Measurements from ENCODE around the gene PRXL2B.

PRXL2B gene

DNA sequence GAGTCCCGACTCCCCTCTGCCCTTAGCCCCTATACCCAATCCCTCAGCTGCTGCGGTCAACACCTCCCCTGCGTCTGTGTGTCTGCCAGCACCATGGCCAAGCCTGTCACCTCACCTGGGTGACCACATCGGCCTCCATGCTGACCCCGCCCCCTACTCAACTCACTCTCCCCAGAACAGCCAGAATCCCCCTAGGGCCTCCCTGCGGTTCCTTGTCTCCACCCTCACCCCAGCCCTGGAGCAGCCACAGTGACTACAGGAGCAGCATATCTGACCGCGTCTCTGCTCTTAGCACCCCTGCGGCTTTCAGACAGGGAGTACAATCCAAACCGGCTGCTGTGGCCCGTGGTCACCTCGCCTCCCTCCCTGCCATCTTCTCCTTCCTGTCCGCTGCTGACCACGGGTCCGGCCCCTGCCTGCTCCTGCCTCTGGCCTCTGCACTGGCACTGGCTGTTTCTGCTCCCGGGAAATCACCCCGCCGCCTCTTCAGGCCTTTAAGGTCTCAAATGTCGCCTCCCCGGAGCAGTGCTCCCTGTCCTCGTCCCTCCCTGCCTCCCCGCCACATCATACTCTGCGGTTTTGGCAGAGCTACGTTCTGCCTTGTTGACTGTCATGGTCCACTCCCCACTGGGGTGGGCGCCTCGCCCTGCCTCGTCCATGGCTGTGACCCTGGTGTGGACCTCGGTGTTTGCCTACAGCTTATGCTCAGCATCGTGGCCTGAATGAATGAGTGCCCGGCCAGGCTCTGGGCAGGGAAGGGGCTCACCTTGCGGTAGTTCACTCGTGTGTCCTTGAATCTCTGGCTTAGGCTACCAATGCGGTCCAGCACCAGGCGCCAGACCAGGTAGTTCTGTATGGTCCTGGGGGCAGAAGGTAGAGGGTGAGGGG, 11.1 kb downstream of the PRXL2B start:
- no peak for DNase-seq (ENCODE audit: low read depth in 2 of 2)

DNA sequence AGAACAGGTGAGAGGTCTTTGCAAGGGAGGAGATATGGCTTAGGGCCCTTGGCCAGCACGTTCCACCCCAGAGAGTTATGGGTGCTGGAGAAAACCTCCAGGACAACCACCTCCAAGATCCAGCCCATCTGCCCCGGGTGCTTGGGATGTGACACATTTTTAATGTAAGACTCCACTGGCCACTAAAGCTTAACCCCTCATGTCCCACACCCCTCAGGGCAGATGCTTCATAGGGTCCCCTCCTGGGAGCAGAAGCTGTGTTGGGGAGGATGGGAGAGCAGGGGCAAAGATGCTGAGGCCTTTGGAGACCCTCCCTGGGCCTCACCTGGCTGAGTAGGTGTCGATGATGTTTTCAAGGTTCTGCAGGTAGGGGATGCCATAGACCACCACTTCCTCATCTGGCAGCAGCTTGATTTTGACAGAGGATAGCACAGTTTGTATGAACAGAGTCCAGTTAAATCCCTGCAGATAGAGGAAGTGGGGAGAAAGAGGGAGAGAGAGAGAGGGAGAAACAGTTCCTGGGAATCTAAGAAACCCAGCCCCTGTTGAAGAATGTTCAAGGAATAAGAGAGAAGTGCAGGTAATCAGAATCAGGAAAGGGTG, 11.9 kb downstream of the PRXL2B start:
- no peak for DNase-seq (ENCODE audit: low read depth in 2 of 2)

DNA sequence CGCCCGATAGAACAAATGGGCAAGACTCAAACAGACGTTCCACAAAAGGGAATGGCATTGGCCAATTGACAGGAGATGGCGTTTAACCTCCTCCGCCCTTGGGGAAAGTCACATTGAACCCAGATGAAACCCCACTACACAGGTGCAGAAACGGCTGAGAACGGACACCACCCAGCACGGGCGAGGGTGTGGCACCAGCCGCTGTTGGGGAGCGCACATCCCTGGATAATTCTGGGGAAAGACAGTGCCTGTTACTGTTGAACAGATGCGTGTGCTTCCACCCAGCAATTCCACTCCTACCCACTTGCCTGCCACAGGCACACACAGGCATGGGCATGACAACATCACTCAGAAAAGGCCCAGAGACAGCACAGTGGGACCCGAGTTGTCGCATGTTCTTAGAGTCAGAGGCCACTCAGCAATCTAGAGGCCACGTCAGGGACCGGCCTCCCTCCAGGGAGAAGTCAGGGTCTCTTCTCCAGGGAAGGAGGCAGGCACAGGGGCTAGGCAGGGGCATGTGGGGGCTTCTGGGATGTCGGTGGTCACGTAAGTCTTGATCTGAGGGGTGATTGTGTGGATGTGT, 15.2 kb downstream of the PRXL2B start:
- DNase-seq (ENCODE audit: low read depth in 2 of 2), result no peak

DNA sequence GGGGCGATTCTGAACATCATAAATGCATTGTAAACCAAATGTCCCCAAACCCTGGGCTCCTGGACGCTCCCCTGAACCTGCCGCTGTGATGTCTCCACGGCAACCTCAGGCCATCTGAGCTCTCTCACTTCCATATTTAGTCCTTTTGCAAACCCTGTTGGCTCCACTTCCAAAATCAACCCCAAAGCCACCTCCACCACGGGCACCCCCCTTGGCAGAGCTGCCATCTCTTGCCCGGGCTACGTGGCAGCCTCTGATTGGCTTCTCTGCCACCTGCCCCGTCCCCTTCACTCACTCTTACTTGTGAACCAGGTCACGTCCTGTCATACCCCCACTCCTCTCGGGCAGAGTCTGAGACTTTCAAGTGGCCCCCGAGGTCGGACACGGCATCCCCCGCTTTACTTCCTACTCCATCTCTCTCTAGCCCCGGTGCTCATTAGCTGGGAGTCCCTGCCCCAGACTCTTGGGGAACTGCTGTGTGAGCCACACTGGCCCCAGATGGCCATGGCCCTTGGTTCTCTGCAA, 15.8 kb downstream of the PRXL2B start:
- DNase-seq (ENCODE audit: low read depth in 2 of 2), result no peak

DNA sequence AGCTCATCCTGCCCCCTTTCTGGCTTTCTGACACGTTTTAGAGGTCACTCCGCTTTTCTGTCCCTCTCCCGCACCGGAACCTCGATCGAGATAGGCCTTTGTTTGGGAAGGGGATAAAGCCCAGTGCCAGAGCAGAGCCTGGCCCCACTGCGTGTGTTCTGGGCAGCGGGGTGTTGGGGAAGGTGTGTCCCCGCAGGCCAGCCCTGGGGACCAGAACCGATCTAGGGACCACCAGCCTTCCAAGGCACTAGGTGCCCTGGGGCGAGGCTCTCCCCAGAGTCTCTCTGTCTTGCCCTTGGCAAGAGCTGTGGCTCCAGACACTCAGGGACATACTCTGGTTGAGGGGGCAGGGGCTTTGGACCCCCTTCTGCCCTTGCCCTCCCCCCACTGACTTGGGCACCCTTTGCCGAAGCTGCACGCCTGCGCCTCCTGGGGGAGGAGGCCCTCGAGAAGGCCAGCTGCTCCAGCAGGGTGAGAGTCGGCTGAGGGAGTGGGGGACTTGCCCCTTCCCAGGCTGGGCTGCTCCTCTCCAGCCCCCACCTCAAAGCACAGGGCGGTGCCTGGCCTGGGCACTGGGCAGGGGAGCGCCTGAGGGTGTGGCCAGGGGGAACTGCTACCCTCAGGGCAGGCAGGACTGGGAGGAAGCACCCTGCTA, 16.4 kb downstream of the PRXL2B start:
- DNase-seq (ENCODE audit: low read depth in 2 of 2), result no peak

DNA sequence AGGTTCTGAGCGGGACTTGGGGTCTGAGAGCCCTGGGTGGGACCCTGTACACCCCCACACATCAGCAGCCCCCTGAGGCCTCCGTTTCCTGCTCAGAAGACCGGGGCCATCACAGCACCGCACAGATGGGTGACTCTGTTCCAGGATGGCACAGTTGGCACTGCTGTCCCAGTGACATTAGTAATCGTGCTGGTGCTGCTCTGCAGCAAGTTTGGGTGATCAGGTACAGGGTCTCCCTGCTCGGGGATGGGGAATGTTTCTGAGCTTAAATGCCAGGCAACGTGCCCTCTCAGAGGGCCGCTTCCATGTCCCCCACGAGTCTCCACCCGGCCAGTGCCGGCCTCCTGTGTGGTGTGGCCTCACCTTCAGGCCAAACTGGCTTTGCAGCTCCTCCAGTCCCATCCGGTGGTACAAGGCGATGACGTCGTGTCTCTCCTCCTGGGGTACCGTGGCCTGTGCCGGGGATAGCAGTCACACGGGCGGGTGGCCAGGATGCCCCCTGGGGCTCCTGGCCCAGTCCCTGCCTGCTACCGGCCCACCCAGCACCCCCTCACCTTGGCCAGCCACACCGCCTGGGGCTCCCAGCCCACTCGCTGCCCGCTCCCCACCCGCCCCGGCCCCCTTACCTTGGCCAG, 17.1 kb downstream of the PRXL2B start:
- DNase-seq (ENCODE audit: low read depth in 2 of 2), result no peak

DNA sequence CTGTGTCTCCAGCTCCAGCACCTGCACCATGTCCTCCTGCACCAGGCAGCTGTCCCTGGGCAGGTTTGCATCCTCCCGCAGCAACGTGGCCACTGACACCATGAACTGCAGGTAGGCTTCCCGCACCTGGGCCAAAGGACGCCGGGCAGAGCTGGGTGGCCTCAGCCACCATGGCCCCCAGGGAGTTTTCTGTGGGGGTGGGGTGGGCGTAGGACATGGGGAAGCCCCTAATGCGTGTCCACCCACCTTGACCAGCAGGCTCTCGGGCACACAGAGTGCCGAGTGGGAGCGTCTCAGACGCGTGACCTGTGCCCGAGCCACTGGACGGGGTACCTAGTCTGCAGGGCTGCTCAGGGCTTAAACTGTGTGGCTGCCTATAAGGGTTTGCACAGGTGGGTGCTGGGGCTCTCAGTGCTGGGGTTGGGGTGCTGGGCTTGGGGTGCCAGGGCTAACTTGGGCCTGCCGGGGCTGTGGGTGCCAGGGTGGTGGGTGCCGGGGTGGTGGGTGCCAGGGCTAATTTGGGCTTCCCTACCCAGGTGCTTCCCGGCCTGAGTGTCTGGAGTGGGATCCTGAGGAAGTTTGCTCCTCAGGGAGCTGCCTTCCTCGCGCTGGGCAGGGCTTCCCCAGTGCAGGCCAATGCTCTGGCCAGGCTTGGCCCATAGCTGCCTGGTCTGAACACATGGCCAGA, 17.7 kb downstream of the PRXL2B start:
- DNase-seq (ENCODE audit: low read depth in 2 of 2), result no peak

DNA sequence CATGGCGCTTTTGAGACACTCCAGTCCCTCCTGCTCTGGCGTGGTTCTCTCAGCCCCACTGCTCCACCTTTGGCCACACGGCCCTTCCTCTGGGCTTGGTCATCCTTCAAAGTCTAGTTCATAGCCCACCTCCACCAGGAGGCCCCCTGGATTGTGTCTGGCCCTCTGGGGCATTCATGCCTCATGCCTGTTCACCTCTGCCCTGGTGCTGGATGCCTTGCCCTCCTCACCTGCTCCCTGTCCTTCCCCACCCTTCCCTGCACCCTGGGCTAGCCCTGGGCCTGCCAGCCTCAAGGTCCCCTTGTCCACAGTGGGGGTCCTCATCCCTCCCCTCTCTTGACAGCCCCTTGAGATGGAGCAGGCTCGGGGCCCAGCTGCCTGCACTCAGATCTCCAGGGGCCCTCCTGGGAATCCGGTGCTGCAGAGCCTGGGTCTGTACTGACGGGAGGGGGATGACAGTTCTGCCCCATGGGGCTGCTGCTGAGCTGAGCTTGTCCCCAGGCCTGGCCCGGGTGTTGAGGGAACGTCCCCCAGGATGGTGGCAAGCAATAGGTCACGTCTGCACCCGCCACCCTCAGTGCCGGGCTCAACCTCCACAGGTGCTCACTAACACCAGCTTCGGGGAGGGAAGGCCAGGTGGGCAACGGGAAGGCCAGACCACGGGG, 18.4 kb downstream of the PRXL2B start:
- DNase-seq (ENCODE audit: low read depth in 2 of 2), result no peak

DNA sequence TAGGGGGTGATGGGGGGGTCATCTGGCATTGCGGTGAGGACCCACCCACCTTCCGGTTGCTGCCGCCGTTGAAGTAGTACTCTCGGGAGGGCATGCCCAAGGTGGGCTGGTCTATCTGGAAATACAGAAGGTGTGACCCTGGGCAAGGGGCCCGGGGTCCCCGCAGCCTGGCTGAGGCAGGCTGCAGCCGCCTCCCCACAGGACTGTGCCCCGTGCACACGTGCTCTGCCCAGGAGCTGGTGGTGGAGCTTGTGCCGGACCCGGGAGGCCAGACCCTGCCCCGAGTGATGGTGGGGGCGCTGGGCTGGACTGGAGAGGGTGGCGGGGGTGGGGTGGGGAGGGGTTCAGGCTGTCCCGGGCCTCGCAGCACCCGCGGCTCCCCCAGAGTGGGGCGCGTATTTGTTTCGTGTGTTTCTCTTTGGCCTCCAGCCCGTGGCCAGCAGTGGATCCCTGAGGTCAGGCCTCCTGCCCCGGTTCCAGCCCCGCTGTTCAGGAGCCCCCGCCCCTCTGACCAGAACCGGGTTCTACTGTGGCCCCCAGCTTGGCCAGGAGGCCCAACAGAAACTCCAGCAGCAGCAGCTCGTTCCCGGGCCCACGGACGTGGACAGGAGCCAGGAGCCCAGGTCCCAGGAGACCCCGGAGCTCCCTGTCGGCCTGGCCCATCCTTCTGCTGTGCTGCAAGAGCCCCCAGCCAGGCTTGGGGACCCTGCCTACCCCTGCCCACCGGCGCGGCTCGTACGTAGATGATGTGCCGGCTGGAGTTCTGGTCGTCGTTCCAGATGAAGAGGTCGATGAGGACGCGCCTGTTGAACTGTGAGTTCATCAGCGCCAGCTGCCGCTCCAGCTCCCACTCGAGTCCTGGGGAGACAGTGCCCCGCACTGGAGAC, 19.2 kb downstream of the PRXL2B start:
- no peak for DNase-seq (ENCODE audit: low read depth in 2 of 2)

DNA sequence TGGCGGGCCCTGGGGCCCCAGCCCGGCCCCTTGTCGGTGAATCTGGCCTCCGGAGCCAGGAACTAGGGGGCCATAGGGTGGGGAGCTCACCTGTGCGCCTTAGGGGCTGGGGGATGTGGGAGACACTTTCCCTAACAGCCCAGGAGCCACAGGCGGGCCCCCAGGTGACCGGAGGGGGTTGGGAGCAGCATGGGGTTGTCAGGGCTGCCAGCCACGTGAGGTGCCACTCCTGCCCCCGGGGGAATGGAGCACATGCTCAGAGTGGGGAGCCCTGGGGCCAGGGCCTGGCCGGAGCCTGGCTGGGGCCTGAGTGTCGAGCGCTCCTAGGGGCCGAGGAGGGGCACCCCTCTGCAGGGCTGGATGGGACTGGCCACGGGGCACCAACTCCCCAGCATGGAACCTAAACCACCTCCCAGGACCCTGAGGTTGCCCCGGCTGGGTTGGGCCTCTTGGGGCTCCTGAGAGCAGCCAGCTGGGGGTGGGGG, 19.9 kb downstream of the PRXL2B start:
- DNase-seq (ENCODE audit: low read depth in 2 of 2), result no peak

DNA sequence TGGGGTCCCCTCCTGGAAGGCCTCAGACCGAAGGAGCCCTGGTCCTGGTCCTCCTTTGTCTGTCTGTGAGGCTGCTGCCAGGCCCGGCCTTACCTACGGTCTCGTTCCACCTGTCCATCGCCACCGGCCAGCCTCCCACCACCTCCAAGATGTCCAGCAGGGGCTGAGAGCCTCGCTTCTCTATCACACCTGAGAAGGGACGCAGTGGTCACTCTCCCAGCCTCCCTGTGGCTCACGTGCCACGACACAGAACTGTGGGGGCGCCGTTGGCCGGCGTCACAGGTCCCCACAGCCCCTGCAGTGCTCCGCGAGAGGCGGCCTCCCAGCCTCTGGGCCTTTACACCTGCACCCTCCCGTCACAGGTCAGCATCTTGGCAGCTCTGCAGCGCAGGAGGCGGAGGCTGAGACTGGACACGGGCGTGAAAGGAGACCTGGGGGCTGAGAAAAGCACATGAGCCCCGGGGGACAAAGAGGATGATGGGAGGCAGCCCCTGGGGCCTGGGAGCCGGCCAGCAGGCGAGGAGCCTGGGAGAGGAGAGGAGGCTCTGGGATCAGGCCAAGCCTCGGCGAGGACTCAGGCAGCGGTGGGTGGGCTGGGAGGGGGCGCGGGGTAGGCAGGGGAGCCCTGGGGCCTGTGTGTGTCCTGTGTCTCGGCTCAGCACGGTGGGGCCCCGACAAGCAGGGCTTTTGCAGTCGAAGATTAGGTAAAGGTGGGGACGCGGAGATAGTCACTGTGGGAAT, 20.5 kb downstream of the PRXL2B start:
- no peak for DNase-seq (ENCODE audit: low read depth in 2 of 2)

DNA sequence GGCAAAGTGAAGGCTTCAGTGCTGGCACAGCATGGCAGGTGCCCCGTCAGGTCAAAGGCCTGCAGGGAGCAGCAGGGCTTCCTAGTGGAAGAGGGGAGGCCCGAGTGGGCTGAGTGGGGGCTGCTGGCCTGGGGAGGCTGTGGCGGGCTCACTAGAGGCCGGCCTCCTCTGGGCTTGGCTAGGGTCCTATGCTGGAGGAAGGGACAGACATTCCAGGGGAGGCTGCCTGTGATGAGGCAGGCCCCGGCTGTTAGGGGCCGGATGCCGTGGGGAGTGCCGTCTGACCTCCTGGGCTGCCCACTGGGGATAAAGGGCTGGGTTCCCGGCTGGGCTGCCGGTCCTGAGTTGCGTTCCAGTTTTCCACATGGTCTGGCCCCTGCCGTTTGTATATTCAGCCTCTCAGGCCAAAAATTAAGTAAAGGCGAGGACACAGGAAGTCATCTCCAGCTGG, 21.1 kb downstream of the PRXL2B start:
- DNase-seq (ENCODE audit: low read depth in 2 of 2), result no peak

DNA sequence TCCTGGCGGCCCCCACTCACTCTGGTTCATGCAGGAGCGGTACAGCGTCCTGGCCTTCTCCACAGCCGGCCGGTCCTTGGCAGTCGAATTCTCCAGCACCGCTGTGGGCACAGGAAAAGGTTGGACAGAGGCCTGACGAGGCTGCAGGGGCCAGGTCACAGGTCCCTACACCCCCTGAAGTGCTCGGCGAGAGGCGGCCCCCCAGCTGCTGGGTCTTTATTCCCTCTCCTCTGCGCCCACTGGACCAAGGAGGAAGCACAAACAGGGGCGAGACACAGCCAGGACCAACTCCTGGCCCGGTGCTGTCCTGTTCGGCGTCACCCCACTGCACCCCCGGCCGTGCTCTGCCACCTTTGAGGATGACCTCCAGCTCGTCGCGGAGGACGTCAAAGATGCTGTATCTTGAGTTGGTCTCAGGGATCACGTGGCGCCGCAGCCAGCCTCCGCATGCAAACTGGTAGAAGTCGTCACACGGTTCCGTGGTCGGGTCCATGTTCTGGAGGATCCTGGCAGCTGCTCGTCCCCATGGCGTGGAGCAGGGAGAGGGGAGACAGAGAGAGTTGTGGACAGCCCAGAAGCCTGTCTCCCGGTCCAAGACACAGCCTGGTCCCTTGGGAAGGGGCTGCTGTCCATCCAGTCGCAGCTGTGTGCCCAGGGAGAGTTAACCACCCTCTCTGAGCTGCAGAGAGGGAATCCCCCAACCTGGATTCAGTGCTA, 22.9 kb downstream of the PRXL2B start:
- no peak for DNase-seq (ENCODE audit: low read depth in 2 of 2)

DNA sequence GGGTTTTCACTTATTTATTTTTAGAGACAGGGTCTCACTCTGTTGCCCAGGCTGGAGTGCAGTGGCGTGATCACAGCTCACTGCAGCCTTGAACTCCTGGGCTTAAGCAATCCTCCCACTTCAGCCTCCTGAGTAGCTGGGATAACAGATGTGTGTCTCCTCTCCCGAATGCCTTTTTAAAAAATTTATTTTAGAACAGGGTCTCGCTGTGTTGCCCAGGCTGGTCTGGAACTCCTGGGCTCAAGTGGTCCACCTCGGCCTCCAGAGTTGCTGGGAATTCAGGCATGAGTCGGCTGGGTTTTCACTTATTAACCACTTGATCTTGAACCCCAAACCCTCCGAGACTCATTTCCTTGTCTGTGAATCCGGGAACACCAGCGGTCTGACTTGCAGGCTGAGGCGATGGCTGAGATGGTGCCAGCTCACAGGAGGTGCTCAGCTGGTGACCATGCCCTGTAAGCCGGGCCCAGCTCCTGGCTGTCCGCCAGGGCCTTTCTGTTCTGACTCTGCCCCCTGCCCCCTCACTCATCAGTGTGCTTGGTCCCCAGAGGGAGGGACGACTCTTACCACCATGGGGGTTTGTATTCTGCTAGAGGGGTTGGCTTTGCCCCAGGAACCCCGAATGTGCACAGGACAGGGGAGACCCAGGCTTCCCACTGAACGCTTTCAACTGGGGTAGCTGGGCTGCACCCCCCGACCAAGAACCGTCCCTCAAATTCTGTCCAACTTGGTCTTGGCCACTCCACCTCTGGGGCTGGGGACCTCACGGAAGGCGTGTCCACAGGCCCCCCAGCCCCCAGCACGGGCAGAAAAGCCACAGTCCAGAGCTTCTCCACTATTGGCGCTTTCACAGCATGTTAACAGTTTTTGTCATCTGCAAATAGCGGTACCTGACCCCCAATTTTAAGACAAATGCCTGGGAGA, 23.7 kb downstream of the PRXL2B start:
- DNase-seq (ENCODE audit: low read depth in 2 of 2), result no peak

DNA sequence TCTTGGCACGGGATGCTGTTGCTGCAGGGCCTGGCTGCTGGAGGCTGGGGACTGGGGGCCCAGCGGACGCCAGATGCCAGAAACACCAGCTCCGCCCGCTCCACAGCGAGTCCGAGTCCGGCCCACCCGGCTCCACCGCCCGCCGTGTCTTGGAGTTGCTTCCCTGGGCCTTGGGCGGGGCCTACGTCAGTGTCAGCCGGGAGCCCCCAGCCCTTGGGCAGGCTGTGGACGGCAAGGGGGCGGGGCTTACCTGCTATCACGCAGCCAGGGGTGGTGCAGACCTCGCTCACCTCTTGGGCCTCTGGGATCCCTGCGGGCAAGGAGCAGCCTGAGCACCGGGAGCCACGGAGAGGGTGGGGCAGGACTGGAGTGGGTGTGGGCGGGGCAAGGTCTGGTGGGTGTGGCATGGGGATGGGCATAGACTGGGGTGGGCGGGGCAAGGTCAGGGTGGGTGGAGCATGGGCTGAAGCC, 24.5 kb downstream of the PRXL2B start:
- DNase-seq (ENCODE audit: low read depth in 2 of 2), result no peak

DNA sequence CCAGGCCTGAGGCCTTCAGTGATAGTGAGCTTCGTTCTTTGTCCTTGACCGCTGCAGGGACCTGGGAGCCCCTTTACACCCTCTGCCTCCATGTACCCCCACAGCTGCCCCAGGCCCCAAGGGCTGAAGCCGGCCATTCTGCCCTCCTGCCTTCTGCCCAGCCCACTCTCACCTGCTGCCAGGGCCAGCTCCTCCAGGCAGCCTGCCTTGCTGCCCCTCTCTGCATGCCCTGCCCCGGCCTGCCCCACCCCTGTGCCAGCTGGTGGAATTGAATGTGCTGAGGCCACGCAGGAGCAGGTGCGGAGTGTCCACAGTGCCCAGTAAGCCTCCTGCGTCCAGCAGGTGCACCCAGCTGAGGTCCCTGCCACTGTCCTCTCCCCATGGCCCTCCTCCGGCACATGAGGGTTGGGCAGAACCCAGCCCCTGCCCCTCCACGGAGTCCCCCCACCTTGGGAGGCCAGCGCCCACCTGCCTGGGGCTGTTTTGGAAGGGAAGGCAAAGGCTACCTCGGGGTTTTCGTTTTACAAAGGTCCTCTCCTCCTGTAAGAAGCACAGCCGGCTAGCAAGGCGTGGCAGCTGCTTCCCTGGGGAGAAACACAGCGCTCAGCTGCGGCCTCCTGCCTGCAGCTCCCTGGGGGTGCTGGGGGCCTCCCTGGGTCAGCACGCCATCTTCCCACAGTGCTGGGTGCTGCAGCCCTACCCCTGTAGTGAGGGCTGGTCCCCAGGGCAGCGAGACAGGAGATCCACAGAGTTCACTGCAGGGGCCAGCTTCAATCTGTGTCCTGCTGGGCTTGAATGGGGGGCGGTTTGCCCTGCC, 25.3 kb downstream of the PRXL2B start:
- no peak for DNase-seq (ENCODE audit: low read depth in 2 of 2)

All from fibroblast of skin of left biceps (primary cell).